H9 (cell line): Measurements from ENCODE around the gene TLN1. TPM values are rescaled to one million over a fixed set of nuclear protein-coding genes. Genes with fewer than 3 reads are reported as not detected.

ENCODE experiments used
- DNase-seq: peaks from one replicate; pipeline ENCODE4 v3.0.0-alpha.2; 2017
- H2AFZ ChIP-seq: one replicate; pipeline ENCODE4 v1.6.1; 2013; ENCODE audit warnings: mild to moderate bottlenecking, low read length, control low read depth, moderate library complexity
- H2AK5ac ChIP-seq: 2 replicates; pipeline ENCODE4 v1.6.1; 2013; ENCODE audit warnings: low read length, control low read depth, mixed read lengths; ENCODE audit not compliant: insufficient read length
- H2BK120ac ChIP-seq: one replicate; pipeline ENCODE4 v1.6.1; 2013; ENCODE audit warnings: low read depth, mild to moderate bottlenecking, low read length, control low read depth, inconsistent platforms; ENCODE audit not compliant: poor library complexity, severe bottlenecking
- H2BK12ac ChIP-seq: 2 replicates; pipeline ENCODE4 v1.6.1; 2013; ENCODE audit warnings: low read length, control low read depth, mixed read lengths, low read depth; ENCODE audit not compliant: insufficient read length
- H2BK15ac ChIP-seq: 2 replicates; pipeline ENCODE4 v1.6.1; 2013; ENCODE audit warnings: low read depth, low read length, control low read depth
- H2BK20ac ChIP-seq: one replicate; pipeline ENCODE4 v1.6.1; 2013; ENCODE audit warnings: low read depth, mild to moderate bottlenecking, low read length, control low read depth, inconsistent platforms; ENCODE audit not compliant: poor library complexity, severe bottlenecking
- H2BK5ac ChIP-seq: 2 replicates; pipeline ENCODE4 v1.6.1; 2013; ENCODE audit warnings: low read length, control low read depth, mixed read lengths; ENCODE audit not compliant: insufficient read length
- H3K14ac ChIP-seq: 2 replicates; pipeline ENCODE4 v1.6.1; 2013; ENCODE audit warnings: low read length, control low read depth; ENCODE audit not compliant: insufficient read depth
- H3K18ac ChIP-seq: 2 replicates; pipeline ENCODE4 v1.6.1; 2013; ENCODE audit warnings: low read depth, mild to moderate bottlenecking, mixed read lengths, low read length, control low read depth; ENCODE audit not compliant: insufficient read length
- H3K23ac ChIP-seq: 2 replicates; pipeline ENCODE4 v1.6.1; 2013; ENCODE audit warnings: low read length, control low read depth, mixed read lengths, low read depth; ENCODE audit not compliant: insufficient read length
- H3K23me2 ChIP-seq: 2 replicates; pipeline ENCODE4 v1.6.1; 2013; ENCODE audit warnings: low read depth, mild to moderate bottlenecking, mixed read lengths, low read length, control low read depth; ENCODE audit not compliant: insufficient read length, poor library complexity, severe bottlenecking
- H3K27ac ChIP-seq: 2 replicates; pipeline ENCODE4 v1.5.1; 2013; ENCODE audit warnings: low read length, control low read depth, mixed read lengths, low read depth; ENCODE audit not compliant: insufficient read length
- H3K27me3 ChIP-seq: 2 replicates; pipeline ENCODE4 v1.6.1; 2013; ENCODE audit warnings: low read length, control low read depth, inconsistent platforms; ENCODE audit not compliant: insufficient read depth
- H3K4ac ChIP-seq: 2 replicates; pipeline ENCODE4 v1.6.1; 2013; ENCODE audit warnings: low read depth, mild to moderate bottlenecking, control low read depth, inconsistent platforms, low read length, moderate library complexity
- H3K4me1 ChIP-seq: 2 replicates; pipeline ENCODE4 v1.6.1; 2013; ENCODE audit warnings: low read length, control low read depth, inconsistent platforms; ENCODE audit not compliant: insufficient read depth
- H3K4me2 ChIP-seq: 2 replicates; pipeline ENCODE4 v1.6.1; 2013; ENCODE audit warnings: low read length, control low read depth, mixed read lengths; ENCODE audit not compliant: insufficient read length, insufficient read depth
- H3K56ac ChIP-seq: 2 replicates; pipeline ENCODE4 v1.6.1; 2013; ENCODE audit warnings: low read depth, mild to moderate bottlenecking, mixed read lengths, low read length, control low read depth; ENCODE audit not compliant: insufficient read length
- H3K79me1 ChIP-seq: 2 replicates; pipeline ENCODE4 v1.6.1; 2013; ENCODE audit warnings: low read depth, mild to moderate bottlenecking, moderate library complexity, low read length, control low read depth, inconsistent platforms; ENCODE audit not compliant: insufficient read depth, poor library complexity, severe bottlenecking
- H3K79me2 ChIP-seq: 2 replicates; pipeline ENCODE4 v1.6.1; 2013; ENCODE audit warnings: low read length, control low read depth, inconsistent platforms; ENCODE audit not compliant: insufficient read depth
- H3K9ac ChIP-seq: 2 replicates; pipeline ENCODE4 v1.6.1; 2013; ENCODE audit warnings: low read length, control low read depth, mixed read lengths; ENCODE audit not compliant: insufficient read length; ENCODE audit errors: extremely low read depth
- H3K9me3 ChIP-seq: one replicate; pipeline ENCODE4 v1.6.1; 2013; ENCODE audit warnings: low read depth, low read length, inconsistent platforms; ENCODE audit not compliant: control insufficient read depth
- H3T11ph ChIP-seq: one replicate; pipeline ENCODE4 v1.6.1; 2013; ENCODE audit warnings: mild to moderate bottlenecking, low read length, control low read depth, inconsistent platforms
- H4K20me1 ChIP-seq: one replicate; pipeline ENCODE4 v1.6.1; 2013; ENCODE audit not compliant: control insufficient read depth, insufficient read length, insufficient read depth
- H4K5ac ChIP-seq: 2 replicates; pipeline ENCODE4 v1.6.1; 2013; ENCODE audit warnings: low read depth, mild to moderate bottlenecking, mixed read lengths, low read length, control low read depth; ENCODE audit not compliant: insufficient read length
- H4K8ac ChIP-seq: replicated peaks from 2 replicates; pipeline ENCODE4 v1.6.1; 2013; ENCODE audit warnings: low read length, control low read depth, mixed read lengths, low read depth; ENCODE audit not compliant: insufficient read length
- H4K91ac ChIP-seq: 2 replicates; pipeline ENCODE4 v1.6.1; 2013; ENCODE audit warnings: low read depth, mild to moderate bottlenecking, moderate library complexity, mixed read lengths, low read length, control low read depth; ENCODE audit not compliant: insufficient read length
- H3K27ac Mint-ChIP-seq, 3 experiments: 2 replicates in 2 of 3; 3 replicates in 1 of 3; pipeline ENCODE4 v1.8.0; 2020 to 2021; ENCODE audit warnings: mixed read lengths in 3 of 3, mild to moderate bottlenecking in 1 of 3, moderate library complexity in 1 of 3
- H3K27me3 Mint-ChIP-seq: 2 replicates; pipeline ENCODE4 v1.8.0; 2021; ENCODE audit warnings: low read depth, mild to moderate bottlenecking, moderate library complexity, mixed read lengths
- H3K36me3 Mint-ChIP-seq, 3 experiments: 2 replicates in 2 of 3; 3 replicates in 1 of 3; pipeline ENCODE4 v1.8.0; 2020 to 2021; ENCODE audit warnings: low read depth in 3 of 3, mixed read lengths in 3 of 3; ENCODE audit not compliant: insufficient read depth in 1 of 3
- H3K4me1 Mint-ChIP-seq, 2 experiments: 2 replicates each; pipeline ENCODE4 v1.8.0; 2020; ENCODE audit warnings: mixed read lengths in 2 of 2
- H3K4me3 Mint-ChIP-seq, 2 experiments: 2 replicates in 1 of 2; 3 replicates in 1 of 2; pipeline ENCODE4 v1.8.0; 2020 to 2021; ENCODE audit warnings: mild to moderate bottlenecking in 2 of 2, mixed read lengths in 2 of 2, moderate library complexity in 1 of 2
- H3K9me3 Mint-ChIP-seq, 2 experiments: 2 replicates in 1 of 2; 3 replicates in 1 of 2; pipeline ENCODE4 v1.8.0; 2020; ENCODE audit warnings: mild to moderate bottlenecking in 2 of 2, mixed read lengths in 2 of 2, moderate library complexity in 1 of 2
- CTCF ChIP-seq: fragments of 200-600 bp; sonication (generic); conservative IDR thresholded peaks from 3 replicates; pipeline ENCODE4 v1.8.0; 2021; ENCODE audit warnings: antibody characterized with exemption, mild to moderate bottlenecking
- WGBS: extraction: QIAGEN DNeasy Blood & Tissue Kit; methylation state at CpG from one replicate; pipeline ENCODE4 v1.1.7; 2013; ENCODE audit warnings: missing lambda C conversion rate, low lambda C conversion rate, mixed read lengths; ENCODE audit not compliant: insufficient read length; ENCODE audit errors: extremely low coverage; 5-methylcytosine and 5-hydroxymethylcytosine counted together
- total RNA-seq: library from RNA; stranded (reverse); gene quantifications from 2 replicates; pipeline ENCODE4 v1.2.1, GENCODE V29; 2021

TLN1 gene
- total RNA-seq, 1 experiment from 2014 or later = 102 TPM

- Histone ChIP-seq H2BK20ac (no peak within 1 kb of the TSS), H3K23ac (no peak within 1 kb of the TSS), H3K56ac (no peak within 1 kb of the TSS), H2BK15ac (no peak within 1 kb of the TSS), H4K5ac (no peak within 1 kb of the TSS), H3K9ac (peak within 1 kb of the TSS; percentile 74), H3K4me2 (peak within 1 kb of the TSS; percentile 76), H4K20me1 (no peaks in the 10 kb centered on the region), H3K23me2 (peaks cover 11% of the 10 kb centered on the region), H3K4ac (no peak within 1 kb of the TSS; the same call in 1 of the 2 replicates), H2BK120ac (no peak within 1 kb of the TSS), H3K79me2 (no peaks in the 10 kb centered on the region), H3K9me3 (no peaks in the 10 kb centered on the region), H3K27me3 (no peaks in the 10 kb centered on the region), H3K14ac (peak within 1 kb of the TSS; percentile 77; the same call in 1 of the 2 replicates), H4K8ac (no peak within 1 kb of the TSS), H2BK5ac (no peak within 1 kb of the TSS), H3K79me1 (no peaks in the 10 kb centered on the region), H3K4me1 (peaks cover 3% of the 10 kb centered on the region; the same call in 1 of the 2 replicates), H3K27ac (peak within 1 kb of the TSS; percentile 50), H3T11ph (peak within 1 kb of the TSS; percentile 57), H2BK12ac (no peak within 1 kb of the TSS), H4K91ac (no peak within 1 kb of the TSS), H2AK5ac (no peak within 1 kb of the TSS), H2AFZ (no peak within 1 kb of the TSS), H3K18ac (peak within 1 kb of the TSS; percentile 69)
- Mint-ChIP-seq H3K27me3 (peaks cover 18% of the 10 kb centered on the region), H3K4me1 (peaks cover 20 to 21% of the 10 kb centered on the region in 2 experiments), H3K4me3 (peak within 1 kb of the TSS; percentile 83 to 85), H3K9me3 (peaks cover 2 to 3% of the 10 kb centered on the region in 2 experiments; a peak in 3 of 5 replicates), H3K27ac (peak within 1 kb of the TSS; percentile 98 to 100 (median 99)), H3K36me3 (peaks cover 24 to 32% (median 30%) of the 10 kb centered on the region in 3 experiments)
- peak; percentile 98 for DNase-seq
- WGBS = no CpG with 5 or more reads among the region's 42 CpGs
- TF ChIP-seq CTCF = peak; percentile 45; the same call in 2 of the 3 replicates
These were observed 74.4 kb downstream of the TLN1 start, which contains the start of gene RMRP for GRCh38 chr9:35657546-35658136. TSS of gene RMRP (minus strand) at chr9:35658019.
